HEK293T (cell line): ENCODE data around the gene PML.

Experiments used
- CTCF ChIA-PET: fragments of 350-600 bp; formaldehyde crosslinking; extraction: SDS; loops from one replicate; lab custom pipeline; 2021; ENCODE audit warnings: antibody characterized with exemption, inconsistent platforms; lab: Yijun Ruan, JAX
- POLR2A ChIA-PET: fragments of 350-600 bp; formaldehyde crosslinking; extraction: SDS; loops from one replicate; lab custom pipeline; 2020; ENCODE audit warnings: antibody characterized with exemption, inconsistent platforms; lab: Yijun Ruan, JAX
- DNase-seq: peaks from one replicate; pipeline ENCODE4 v3.0.0; 2012; ENCODE audit warnings: mixed read lengths; ENCODE audit errors: extremely low spot score
- ARNT ChIP-seq: fragments of 450-650 bp; IDR thresholded peaks from 2 replicates; pipeline ENCODE4 v1.6.1; 2017; ENCODE audit warnings: mild to moderate bottlenecking
- BHLHE40 ChIP-seq: fragments of 450-650 bp; IDR thresholded peaks from 2 replicates; pipeline ENCODE4 v1.6.1; 2016; ENCODE audit warnings: mild to moderate bottlenecking, moderate library complexity, borderline replicate concordance
- CTBP1 ChIP-seq: fragments of 450-650 bp; IDR thresholded peaks from 2 replicates; pipeline ENCODE4 v1.6.1; 2016; ENCODE audit warnings: borderline replicate concordance
- ELF4 ChIP-seq: fragments of 450-650 bp; IDR thresholded peaks from 2 replicates; pipeline ENCODE4 v1.6.1; 2017; ENCODE audit warnings: antibody characterized with exemption
- FOXA1 ChIP-seq: fragments of 450-650 bp; IDR thresholded peaks from 2 replicates; pipeline ENCODE4 v1.6.1; 2016; ENCODE audit warnings: mild to moderate bottlenecking
- FOXK2 ChIP-seq: fragments of 450-650 bp; IDR thresholded peaks from 2 replicates; pipeline ENCODE4 v1.6.1; 2016; ENCODE audit warnings: mild to moderate bottlenecking
- FOXM1 ChIP-seq: fragments of 450-650 bp; IDR thresholded peaks from 2 replicates; pipeline ENCODE4 v1.6.1; 2017; ENCODE audit warnings: mild to moderate bottlenecking, borderline replicate concordance
- HDGF ChIP-seq: fragments of 450-650 bp; IDR thresholded peaks from 2 replicates; pipeline ENCODE4 v1.6.1; 2017; ENCODE audit warnings: antibody characterized with exemption, borderline replicate concordance
- L3MBTL2 ChIP-seq: fragments of 450-650 bp; conservative IDR thresholded peaks from 2 replicates; pipeline ENCODE4 v1.6.1; 2016; ENCODE audit warnings: mild to moderate bottlenecking
- LEF1 ChIP-seq: fragments of 450-650 bp; IDR thresholded peaks from 2 replicates; pipeline ENCODE4 v1.6.1; 2017; ENCODE audit warnings: mild to moderate bottlenecking, borderline replicate concordance
- NFRKB ChIP-seq: fragments of 450-650 bp; IDR thresholded peaks from 2 replicates; pipeline ENCODE4 v1.6.1; 2016; ENCODE audit warnings: mild to moderate bottlenecking, moderate library complexity
- SP1 ChIP-seq: fragments of 450-650 bp; IDR thresholded peaks from 2 replicates; pipeline ENCODE4 v1.6.1; 2017
- SUZ12 ChIP-seq: fragments of 450-650 bp; IDR thresholded peaks from 2 replicates; pipeline ENCODE4 v1.6.1; 2016; ENCODE audit warnings: mild to moderate bottlenecking
- TARDBP ChIP-seq: fragments of 450-650 bp; IDR thresholded peaks from 2 replicates; pipeline ENCODE4 v1.6.1; 2016
- ZNF384 ChIP-seq: fragments of 450-650 bp; IDR thresholded peaks from 2 replicates; pipeline ENCODE4 v1.6.1; 2016
- TF ChIP-seq, protein P1 (sequence below): fragments of 450-650 bp; IDR thresholded peaks from 2 replicates; pipeline ENCODE4 v1.6.1; 2016

The PML gene

GRCh38 chr15:73994413-73994883, at the start of gene PML:
TSS of gene PML (plus strand) at chr15:73994716. CDS start at chr15:73994813, 97 bp downstream.
- TF ChIP-seq LEF1 (no peak), FOXK2 (no peak), BHLHE40 (no peak), SP1 (no peak), ELF4 (no peak), ZNF384 (no peak), CTBP1 (no peak), L3MBTL2 (no peak), FOXM1 (no peak), FOXA1 (no peak), SUZ12 (no peak), NFRKB (no peak)
- CTCF ChIA-PET = interaction anchor here (0.7 to 2.0 kb wide), 7 partner anchors 19 to 623 kb away, joined by 3 to 11 read pairs (median 5); no protein-coding TSS in a partner anchor

GRCh38 chr15:73945130-73945508, 49.4 kb upstream of the PML start:
- ChIA-PET POLR2A (no interaction called here), CTCF (no interaction called here)
- DNase-seq = no peak
- TF ChIP-seq FOXM1 (no peak), TARDBP (no peak), FOXA1 (no peak), FOXK2 (no peak), BHLHE40 (no peak)
- TF ChIP-seq, protein P1, sequence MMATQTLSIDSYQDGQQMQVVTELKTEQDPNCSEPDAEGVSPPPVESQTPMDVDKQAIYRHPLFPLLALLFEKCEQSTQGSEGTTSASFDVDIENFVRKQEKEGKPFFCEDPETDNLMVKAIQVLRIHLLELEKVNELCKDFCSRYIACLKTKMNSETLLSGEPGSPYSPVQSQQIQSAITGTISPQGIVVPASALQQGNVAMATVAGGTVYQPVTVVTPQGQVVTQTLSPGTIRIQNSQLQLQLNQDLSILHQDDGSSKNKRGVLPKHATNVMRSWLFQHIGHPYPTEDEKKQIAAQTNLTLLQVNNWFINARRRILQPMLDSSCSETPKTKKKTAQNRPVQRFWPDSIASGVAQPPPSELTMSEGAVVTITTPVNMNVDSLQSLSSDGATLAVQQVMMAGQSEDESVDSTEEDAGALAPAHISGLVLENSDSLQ = no peak

More at GRCh38 chr15:73994413-73994883, at the start of gene PML:
- POLR2A ChIA-PET = interaction anchor here (0.7 to 2.2 kb wide), 23 partner anchors 8 to 467 kb away, joined by 3 to 12 read pairs (median 4); partner anchors contain the start of genes INSYN1, LOXL1 and UBL7
- peak; percentile 95 for DNase-seq

DNA sequence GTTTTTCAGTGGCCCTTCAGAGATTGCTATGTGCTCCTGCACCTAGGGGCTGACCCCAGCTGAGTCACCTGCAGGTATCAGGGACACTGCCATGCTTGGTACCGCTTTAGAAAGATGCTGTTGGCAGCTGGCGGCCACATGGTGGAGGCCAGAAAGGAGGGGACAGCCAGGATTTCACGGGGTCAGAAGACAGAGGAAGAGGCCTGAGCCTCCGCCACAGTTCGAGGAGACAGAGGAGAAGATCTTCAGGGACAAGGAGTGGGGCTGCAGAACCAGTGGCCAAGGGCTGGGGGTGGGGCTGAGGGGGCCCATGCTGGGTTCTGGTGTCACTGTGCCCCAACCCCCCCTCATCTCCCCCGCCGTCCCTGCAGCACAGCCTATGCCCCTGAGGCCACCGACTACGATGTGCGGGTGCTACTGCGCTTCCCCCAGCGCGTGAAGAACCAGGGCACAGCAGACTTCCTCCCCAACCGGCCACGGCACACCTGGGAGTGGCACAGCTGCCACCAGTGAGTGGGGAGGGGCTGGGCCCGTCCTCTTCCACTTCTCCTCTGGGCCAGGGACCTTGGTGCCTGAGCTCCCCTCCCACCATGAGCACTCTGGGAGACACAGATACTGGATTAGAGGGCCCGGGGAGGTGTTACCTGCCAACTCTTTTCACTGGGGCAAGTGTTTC, 48.3 kb upstream of the PML start:
- POLR2A ChIA-PET = no interaction called here
- no peak for DNase-seq
- CTCF ChIA-PET = no interaction called here
- TF ChIP-seq ARNT = no peak
- TF ChIP-seq ZNF384 = no peak
- no peak for TF ChIP-seq ELF4
- no peak for TF ChIP-seq BHLHE40
- TF ChIP-seq LEF1 = no peak
- TF ChIP-seq, protein P1 = no peak
- no peak for TF ChIP-seq SP1

GRCh38 chr15:73946795-73947370, 47.6 kb upstream of the PML start:
- no peak for TF ChIP-seq L3MBTL2
- no peak for DNase-seq
- ChIA-PET CTCF (no interaction called here), POLR2A (no interaction called here)

DNA sequence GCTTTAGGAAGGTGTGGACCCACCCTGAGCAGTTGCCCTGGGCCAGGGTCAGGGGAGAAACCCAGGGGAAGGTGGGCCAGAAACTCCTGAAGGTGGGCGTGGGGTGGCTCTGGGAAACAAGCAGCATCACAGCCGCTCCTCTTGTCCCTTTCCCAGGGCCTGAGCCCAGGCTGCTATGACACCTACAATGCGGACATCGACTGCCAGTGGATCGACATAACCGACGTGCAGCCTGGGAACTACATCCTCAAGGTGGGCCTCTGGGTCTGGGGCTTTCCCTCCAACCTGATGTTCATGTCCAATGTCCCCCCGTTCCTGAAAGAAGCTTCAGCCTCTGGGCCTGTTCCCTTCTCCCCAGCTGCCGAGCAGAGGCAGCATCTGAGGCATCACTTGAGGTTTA, 46.9 kb upstream of the PML start:
- DNase-seq = no peak
- ChIA-PET CTCF (no interaction called here), POLR2A (no interaction called here)
- no peak for TF ChIP-seq LEF1
- no peak for TF ChIP-seq ZNF384
- TF ChIP-seq FOXA1 = no peak
- TF ChIP-seq L3MBTL2 = no peak

GRCh38 chr15:73948396-73948795, 46.1 kb upstream of the PML start:
- no peak for TF ChIP-seq BHLHE40
- no peak for TF ChIP-seq L3MBTL2
- TF ChIP-seq SUZ12 = no peak
- POLR2A ChIA-PET = no interaction called here
- no peak for DNase-seq
- CTCF ChIA-PET = interaction anchor here (0.7 kb wide), 1 partner anchor 14 kb away, joined by 3 read pairs; no protein-coding TSS in a partner anchor

DNA sequence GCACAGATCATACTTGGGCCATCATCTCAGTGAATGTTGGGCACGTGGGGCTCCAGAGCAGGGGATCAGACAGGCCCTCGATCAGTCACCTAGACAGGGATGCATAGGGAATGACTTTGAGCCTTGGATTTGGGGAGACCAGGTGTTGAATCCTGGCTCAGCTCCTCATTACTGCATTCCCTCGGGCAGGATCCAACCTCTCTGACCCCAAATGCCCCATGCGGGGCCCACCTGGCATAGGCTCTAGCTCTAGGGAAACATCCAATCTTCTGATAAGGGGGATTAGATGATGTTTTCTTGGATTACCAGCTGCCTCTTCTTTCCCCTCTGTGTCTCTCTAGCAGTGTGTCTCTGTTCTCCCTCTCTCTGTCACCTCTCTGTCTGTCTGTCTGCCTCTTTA, 45.5 kb upstream of the PML start:
- ChIA-PET CTCF (interaction anchor here (0.7 kb wide), 1 partner anchor 15 kb away, joined by 3 read pairs; no protein-coding TSS in a partner anchor), POLR2A (no interaction called here)
- DNase-seq = no peak
- TF ChIP-seq FOXK2 (no peak), BHLHE40 (no peak), NFRKB (no peak), HDGF (no peak), ELF4 (no peak), FOXA1 (no peak), SUZ12 (no peak), L3MBTL2 (no peak), TARDBP (no peak), ZNF384 (no peak), ARNT (no peak), SP1 (no peak), FOXM1 (no peak), LEF1 (no peak), CTBP1 (no peak)
- TF ChIP-seq, protein P1 = no peak
